ENCODE measurements around the gene LRPPRC.

LRPPRC gene

DNA sequence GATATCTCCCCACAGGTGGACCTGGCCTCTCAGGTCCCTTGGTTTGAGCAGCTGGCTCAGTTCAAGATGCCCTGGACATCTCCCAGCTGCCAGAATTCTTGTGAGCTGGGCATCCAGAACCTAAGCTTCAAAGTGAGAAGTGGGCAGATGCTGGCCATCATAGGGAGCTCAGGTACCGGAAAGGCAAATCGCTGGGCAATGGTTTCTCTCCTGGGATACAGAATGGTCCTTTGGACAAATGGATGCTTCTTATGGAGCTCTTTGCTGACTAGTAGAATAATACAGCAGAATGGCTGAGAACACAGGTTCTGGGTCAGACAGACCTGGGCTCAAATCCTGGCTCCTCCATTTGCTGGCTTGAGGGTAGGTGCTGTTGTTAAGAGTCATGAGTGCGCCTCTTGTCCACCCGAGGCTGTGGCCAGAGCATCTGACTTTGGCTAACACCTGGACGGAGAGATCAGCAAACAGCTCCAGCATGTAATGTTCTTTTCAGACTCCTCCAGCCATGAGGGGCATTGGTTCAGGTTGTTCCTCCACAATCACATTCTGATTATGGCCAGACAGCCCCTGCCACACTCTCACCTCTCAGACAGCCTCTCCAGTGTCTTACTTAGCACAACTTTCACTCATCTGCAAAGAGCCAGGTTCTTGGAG lies 149.5 kb downstream of the LRPPRC start:
- TF ChIP-seq, protein P1, sequence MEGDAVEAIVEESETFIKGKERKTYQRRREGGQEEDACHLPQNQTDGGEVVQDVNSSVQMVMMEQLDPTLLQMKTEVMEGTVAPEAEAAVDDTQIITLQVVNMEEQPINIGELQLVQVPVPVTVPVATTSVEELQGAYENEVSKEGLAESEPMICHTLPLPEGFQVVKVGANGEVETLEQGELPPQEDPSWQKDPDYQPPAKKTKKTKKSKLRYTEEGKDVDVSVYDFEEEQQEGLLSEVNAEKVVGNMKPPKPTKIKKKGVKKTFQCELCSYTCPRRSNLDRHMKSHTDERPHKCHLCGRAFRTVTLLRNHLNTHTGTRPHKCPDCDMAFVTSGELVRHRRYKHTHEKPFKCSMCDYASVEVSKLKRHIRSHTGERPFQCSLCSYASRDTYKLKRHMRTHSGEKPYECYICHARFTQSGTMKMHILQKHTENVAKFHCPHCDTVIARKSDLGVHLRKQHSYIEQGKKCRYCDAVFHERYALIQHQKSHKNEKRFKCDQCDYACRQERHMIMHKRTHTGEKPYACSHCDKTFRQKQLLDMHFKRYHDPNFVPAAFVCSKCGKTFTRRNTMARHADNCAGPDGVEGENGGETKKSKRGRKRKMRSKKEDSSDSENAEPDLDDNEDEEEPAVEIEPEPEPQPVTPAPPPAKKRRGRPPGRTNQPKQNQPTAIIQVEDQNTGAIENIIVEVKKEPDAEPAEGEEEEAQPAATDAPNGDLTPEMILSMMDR (IDR thresholded peaks at IDR 0.05; ENCODE audit: extremely low read depth, missing control alignments), result no peak
- DNase-seq (ENCODE audit: low spot score), result peak; percentile 4

DNA sequence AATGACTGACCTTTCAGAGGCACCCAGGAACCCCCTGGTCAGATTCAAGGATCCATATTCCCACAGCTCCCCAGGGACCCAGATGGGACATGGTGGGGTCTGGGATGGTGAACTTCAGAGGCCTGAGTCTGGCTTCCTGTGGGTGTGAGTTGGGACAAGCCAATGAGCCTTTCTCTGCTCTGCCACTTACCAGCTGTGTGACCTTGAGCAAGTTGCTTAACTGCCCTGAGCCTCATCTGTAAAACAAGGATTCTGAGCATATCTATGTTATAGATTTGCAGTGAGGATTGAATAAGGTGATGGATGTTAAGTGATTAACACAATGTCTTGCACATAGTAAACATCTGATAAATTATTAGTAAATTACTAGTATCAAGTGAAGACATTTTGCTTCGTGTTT lies 150.6 kb downstream of the LRPPRC start:
- TF ChIP-seq, protein P1 (IDR thresholded peaks at IDR 0.05; ENCODE audit: extremely low read depth, missing control alignments), result no peak
- no peak for DNase-seq (ENCODE audit: low spot score)

DNA sequence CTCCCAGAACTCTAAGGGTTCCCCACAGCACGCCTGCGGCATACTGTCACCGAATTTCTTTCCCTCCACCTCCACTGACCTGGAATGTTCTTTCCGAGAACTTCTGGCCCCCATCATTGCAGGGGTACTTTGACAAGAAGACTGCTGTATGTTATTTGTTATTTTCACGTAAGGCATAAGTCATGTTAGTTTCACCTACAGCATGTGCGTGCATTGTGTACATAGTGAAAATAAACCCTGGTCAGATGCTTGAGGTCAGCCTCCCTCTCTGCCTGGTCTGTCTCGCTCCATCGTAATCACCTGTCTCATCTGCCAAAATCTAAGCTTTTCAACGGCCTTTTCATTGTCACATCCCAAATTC lies 152.9 kb downstream of the LRPPRC start:
- DNase-seq (ENCODE audit: low spot score), result peak; percentile 1
- TF ChIP-seq, protein P1 (IDR thresholded peaks at IDR 0.05; ENCODE audit: extremely low read depth, missing control alignments), result no peak

DNA sequence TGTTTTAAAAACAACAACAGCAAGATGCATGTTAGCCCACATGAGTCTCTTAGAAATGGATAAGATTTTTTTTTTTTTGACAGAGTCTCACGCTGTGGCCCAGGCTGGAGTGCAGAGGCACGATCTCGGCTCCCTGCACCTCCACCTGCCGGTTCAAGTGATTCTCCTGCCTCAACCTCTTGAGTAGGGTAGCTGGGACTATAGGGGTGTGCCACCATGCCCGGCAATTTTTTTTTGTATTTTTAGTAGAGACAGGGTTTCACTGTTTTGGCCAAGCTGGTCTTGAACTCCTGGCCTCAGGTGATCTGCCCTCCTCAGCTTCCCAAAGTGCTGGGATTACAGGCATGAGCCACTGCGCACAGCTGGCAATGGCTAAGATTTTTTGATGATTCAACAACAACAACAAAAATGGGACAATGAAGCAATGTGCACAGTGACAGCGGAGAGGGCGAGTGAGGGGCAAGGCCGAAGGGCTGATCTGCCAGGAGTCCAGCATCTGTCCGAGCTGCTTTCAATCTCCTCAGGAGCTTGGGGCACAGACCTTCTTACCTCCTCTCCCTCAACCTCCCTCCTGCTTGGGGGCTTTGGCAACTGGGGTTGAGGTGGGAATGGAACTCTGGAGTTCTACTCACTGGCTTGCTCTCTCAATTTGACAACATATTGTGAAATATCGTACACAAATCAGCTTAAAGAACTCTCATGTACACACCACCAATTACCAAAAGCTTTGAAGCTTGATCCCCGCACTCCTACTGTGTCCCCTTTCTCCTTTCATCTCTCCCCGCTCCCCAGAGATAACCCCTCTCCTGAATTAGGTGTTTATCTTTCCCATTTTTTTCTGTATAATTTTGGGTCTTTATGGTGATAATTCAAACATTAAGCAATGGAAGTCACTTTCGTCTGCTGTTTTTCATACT lies 153.6 kb downstream of the LRPPRC start:
- peak; percentile 2 for DNase-seq (ENCODE audit: low spot score)
- TF ChIP-seq, protein P1 (IDR thresholded peaks at IDR 0.05; ENCODE audit: extremely low read depth, missing control alignments), result no peak

DNA sequence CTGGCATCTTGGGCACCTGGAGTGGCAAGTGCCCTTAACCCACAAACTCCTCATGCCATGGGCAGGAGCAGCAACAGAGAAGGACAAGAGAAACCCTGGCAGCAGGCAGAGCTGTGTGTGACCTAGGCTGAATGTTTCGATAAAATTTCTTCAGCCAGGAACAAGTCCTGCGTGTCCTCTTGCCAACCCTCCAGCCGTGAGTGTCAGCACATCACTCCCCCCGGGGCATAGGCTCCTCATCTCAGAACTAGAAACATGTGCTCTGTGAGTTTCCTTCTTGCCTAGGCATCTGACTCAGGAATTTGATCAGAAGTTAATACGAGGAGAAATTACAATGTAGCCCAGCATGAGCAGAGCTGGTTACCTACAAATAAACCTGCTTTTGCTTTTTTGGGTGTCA lies 154.8 kb downstream of the LRPPRC start:
- TF ChIP-seq, protein P1 (IDR thresholded peaks at IDR 0.05; ENCODE audit: extremely low read depth, missing control alignments), result no peak
- DNase-seq (ENCODE audit: low spot score), result peak; percentile 1

DNA sequence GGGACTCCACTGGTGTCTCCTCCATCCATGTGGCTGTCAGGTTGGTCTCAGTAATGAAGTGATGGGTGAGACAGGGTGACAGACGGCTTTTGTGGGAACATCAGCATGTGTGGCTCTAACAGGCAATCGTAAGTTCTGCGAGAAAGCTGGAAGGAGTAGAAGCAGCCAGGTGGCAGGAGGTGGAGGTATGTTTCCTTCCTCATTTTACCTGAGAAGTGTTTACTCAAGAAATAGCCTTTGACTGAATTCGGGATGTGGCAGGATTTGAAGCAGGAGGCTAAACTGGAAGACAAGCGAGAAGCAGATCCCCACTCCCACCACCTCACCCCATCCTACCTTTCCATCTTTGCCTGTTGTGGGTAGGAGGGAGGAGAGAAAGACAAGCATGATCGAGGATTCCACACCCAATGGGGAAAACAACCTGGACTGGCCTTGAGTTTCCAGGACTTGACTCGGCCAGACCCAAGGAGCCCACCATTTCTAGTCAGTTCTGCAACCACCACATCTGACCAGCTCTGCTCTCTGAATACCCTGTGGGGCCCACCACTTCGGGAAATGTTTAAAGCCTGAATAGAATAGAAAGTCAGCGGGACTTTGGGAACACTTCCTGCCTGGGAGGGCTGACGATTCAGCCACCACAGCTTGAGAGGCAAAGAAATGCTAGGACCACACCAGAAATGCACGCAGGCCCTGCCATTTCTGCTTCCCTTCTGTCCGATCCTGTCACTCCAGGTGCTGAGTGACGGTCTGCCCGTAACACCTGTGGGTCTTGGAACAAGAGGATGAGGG lies 155.8 kb downstream of the LRPPRC start:
- TF ChIP-seq, protein P1 (IDR thresholded peaks at IDR 0.05; ENCODE audit: extremely low read depth, missing control alignments), result no peak

More for the DNA sequence above, 155.8 kb downstream of the LRPPRC start:
- peak; percentile 1 for DNase-seq (ENCODE audit: low spot score)
